GM06990 (cell line): ENCODE results near the gene MSANTD2.
A peak's percentile ranks its signal among the peaks of the same experiment; 100 is the strongest.

Experiments
- DNase-seq: peaks from one replicate; pipeline ENCODE4 v3.0.0-alpha.2; 2011; ENCODE audit not compliant: insufficient read length; ENCODE audit errors: extremely low read depth
- H3K27me3 ChIP-seq: replicated peaks from 2 replicates; pipeline ENCODE4 v1.6.0; 2011; ENCODE audit warnings: low read length; ENCODE audit not compliant: control insufficient read depth, insufficient read depth
- H3K36me3 ChIP-seq: 2 replicates; pipeline ENCODE4 v1.5.1; 2011; ENCODE audit warnings: low read length; ENCODE audit not compliant: control insufficient read depth, insufficient read depth
- H3K4me3 ChIP-seq: replicated peaks from 2 replicates; pipeline ENCODE4 v1.5.1; 2011; ENCODE audit warnings: low read depth, mild to moderate bottlenecking, control low read depth, low read length
- TF ChIP-seq, protein P1 (sequence below): IDR thresholded peaks from 2 replicates; pipeline ENCODE4 v1.5.1; 2011; ENCODE audit warnings: low read length, control low read depth, mild to moderate bottlenecking, inconsistent platforms; ENCODE audit not compliant: insufficient read depth, poor library complexity, severe bottlenecking

MSANTD2 gene

DNA sequence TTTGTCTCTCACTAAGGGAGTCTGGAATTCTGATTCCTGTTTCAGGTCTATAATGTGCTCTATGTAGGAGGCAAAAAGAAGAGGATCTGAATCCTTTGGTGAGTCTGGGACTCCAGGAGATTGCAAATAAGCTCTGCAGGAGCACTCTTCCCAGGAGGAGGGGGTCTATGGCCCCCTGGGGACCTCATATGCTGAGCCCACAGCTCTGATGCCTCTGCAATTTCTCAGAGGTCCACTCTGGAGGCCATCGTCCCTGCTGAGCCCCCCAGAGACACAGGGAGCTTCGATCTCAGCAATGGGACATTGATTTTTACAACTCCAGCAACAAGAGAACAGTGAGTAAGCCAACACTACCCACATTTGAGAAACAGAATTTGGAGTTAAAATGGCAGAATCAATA lies 80.7 kb downstream of the MSANTD2 start:
- DNase-seq = no peak
- no peak overlapping the region for H3K4me3 ChIP-seq
- no peaks in the 10 kb centered on the region for H3K36me3 ChIP-seq
- TF ChIP-seq, protein P1, sequence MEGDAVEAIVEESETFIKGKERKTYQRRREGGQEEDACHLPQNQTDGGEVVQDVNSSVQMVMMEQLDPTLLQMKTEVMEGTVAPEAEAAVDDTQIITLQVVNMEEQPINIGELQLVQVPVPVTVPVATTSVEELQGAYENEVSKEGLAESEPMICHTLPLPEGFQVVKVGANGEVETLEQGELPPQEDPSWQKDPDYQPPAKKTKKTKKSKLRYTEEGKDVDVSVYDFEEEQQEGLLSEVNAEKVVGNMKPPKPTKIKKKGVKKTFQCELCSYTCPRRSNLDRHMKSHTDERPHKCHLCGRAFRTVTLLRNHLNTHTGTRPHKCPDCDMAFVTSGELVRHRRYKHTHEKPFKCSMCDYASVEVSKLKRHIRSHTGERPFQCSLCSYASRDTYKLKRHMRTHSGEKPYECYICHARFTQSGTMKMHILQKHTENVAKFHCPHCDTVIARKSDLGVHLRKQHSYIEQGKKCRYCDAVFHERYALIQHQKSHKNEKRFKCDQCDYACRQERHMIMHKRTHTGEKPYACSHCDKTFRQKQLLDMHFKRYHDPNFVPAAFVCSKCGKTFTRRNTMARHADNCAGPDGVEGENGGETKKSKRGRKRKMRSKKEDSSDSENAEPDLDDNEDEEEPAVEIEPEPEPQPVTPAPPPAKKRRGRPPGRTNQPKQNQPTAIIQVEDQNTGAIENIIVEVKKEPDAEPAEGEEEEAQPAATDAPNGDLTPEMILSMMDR = no peak
- peaks cover 3% of the 10 kb centered on the region; the same call in 1 of the 2 replicates for H3K27me3 ChIP-seq

DNA sequence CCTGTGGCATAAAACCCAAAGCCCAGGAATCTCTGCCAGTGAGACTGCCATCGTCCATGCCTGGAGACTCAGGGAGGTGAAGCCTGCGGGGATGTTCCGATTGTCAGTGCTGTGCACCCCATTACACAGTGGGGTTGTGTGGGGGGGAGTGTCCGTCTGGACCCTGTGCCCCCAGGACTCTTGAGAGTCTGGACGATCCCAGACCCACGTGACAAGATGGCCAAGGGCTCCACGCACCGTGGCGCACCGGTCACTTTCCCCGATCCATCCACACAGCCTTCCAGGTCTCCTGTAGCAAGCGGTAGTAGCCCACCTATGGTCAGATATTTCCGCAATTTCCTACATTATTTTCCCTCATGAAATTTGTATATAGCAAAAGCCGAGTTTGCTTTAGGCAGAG lies 81.4 kb downstream of the MSANTD2 start:
- TF ChIP-seq, protein P1 = no peak
- Histone ChIP-seq H3K36me3 (no peaks in the 10 kb centered on the region), H3K4me3 (no peak overlapping the region), H3K27me3 (peaks cover 3% of the 10 kb centered on the region; the same call in 1 of the 2 replicates)
- no peak for DNase-seq

DNA sequence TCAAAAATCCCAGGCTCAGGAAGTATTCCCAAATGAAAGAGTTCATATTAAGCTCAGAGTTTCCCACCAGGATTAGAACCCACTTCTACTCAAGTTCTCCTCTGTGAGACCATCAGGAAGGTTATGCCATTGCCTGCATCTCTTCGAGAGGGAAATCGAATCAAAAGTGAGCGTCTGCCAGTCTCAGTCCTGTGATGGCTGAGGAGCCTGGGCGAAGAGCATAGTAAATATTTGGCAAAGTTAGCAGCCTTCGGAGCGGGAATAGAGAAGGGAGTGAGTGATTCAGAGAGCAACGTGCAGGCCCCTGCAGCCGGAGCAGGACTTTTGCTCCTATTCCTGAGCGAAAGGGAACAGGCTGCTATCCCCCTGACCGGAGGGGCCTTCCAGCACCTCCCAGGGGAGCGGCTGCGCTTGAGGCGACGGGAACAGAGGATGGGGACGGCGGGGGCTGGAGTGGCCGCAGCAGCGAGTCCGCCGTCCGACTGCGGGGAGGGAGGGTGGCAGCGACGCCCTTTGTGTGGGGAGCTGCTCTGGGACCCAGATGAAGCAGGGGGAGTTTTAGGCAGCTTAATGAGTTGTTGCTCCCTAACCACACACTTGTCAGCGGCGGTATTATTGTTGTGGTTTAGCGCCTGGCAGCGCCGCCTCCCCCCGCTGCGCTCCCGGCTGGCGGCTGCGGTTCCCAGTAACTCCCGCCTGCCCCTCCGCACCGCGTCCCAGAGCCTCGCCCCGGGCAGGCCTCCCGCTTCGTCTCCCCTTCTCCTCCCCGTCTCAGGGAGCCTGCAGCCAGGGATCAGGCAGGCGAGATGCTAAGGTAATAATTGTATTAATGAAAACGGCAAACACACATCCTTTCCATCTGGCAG lies 82.2 kb downstream of the MSANTD2 start:
- TF ChIP-seq, protein P1 = no peak
- Histone ChIP-seq H3K27me3 (peaks cover 3% of the 10 kb centered on the region; the same call in 1 of the 2 replicates), H3K4me3 (peak overlapping the region; percentile 42), H3K36me3 (no peaks in the 10 kb centered on the region)
- peak; percentile 22 for DNase-seq

DNA sequence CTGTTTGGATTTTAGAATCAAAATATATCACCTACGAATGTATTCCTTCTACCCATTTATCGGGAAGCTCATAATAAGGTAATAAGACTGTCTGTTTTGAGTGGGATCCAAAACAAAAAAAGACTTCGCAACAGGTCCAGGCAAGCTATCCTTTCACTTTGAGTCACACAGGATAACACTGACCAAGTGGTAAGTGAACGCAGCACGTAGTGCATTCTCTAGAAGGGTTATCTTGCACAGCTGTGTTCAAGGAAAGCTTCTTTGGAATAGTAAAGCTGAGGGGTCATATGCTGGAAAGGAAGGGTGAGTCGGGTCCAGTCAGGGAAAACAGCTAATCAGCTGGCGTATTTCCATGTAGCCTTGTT lies 82.8 kb downstream of the MSANTD2 start:
- TF ChIP-seq, protein P1 = no peak
- Histone ChIP-seq H3K27me3 (peaks cover 3% of the 10 kb centered on the region; the same call in 1 of the 2 replicates), H3K4me3 (no peak overlapping the region), H3K36me3 (no peaks in the 10 kb centered on the region)
- DNase-seq = no peak

DNA sequence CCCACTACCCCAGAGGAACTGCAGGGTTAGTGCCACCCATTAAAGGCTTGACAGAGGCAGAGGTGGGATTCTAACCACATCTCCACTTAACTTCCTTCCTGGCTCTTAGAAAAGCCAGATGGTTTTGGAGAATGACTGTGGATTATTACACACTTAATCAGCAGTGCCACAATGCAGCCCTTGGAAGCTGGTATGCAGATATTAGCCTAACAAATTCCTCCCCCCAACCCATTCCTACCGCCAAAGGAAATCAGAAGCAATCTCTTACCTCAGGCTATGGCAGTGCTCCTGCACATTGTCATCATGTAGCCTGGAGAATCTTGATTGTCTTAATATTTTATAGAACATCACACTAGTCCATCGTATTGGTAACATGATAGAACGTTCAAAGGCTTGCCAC lies 83.6 kb downstream of the MSANTD2 start:
- Histone ChIP-seq H3K36me3 (no peaks in the 10 kb centered on the region), H3K4me3 (no peak overlapping the region), H3K27me3 (peaks cover 3% of the 10 kb centered on the region; the same call in 1 of the 2 replicates)
- no peak for DNase-seq
- TF ChIP-seq, protein P1 = no peak
